Raji (cell line): Measurements from ENCODE around the gene UBL3.

ENCODE experiments used
- POLR2A ChIP-seq: IDR thresholded peaks from 2 replicates; pipeline ENCODE4 v1.6.1; 2011; ENCODE audit warnings: low read depth, low read length, control low read depth; ENCODE audit not compliant: insufficient read depth

UBL3 gene

DNA sequence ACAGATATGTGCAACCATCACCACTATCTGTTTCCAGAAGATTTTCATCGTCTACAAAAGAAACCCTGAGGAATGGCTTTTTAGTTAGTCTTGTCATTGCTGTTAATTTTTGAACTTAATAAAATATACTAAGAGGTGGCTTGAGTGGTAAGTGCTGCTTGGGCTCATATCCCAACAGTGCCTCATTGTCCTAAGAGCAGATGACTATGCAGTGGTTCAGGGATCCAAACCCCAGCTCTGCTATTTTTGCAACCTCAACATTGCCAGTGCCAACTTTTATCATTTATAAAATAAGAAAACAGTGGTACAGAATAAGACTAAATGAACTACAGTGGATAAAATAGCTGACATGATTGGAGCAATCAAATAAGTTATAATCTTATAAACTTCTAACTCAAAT lies 131.7 kb downstream of the UBL3 start:
- TF ChIP-seq POLR2A: no peak

DNA sequence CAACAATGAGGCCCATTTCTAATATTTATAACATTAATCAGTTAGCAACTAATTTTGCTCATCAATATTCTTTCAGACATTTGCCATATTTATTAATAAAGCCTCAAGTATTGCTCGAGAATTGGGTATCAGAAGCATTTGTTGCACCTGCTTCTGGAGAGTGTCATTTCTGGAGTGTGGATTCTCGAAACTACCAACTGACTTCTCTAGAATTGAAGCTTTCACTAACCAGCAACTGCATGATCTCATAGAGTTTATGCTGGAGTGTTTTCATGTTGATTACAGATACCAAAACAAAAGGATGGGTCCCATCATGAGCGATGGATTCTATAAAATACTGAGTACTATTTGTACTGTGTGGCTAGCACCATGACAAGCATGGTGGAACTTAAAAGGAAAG lies 133.9 kb downstream of the UBL3 start:
- no peak for TF ChIP-seq POLR2A
